Choroid plexus epithelial cell (primary cell): ENCODE measurements around the gene MYL4.

Experiments
- DNase-seq: peaks from one replicate; pipeline ENCODE4 v3.0.0-alpha.2; 2010; ENCODE audit warnings: low read depth
- H3K4me3 ChIP-seq: 2 replicates; pipeline ENCODE4 v1.5.1; 2011; ENCODE audit warnings: low read depth, mild to moderate bottlenecking, control low read depth, low read length, moderate library complexity
- CTCF ChIP-seq: conservative IDR thresholded peaks from 2 replicates; pipeline ENCODE4 v1.5.1; 2011; ENCODE audit warnings: low read depth, mild to moderate bottlenecking, control low read depth, inconsistent platforms, low read length, moderate library complexity

MYL4 gene

GRCh38 chr17:47188271-47188875, 20.8 kb upstream of the MYL4 start:
- H3K4me3 ChIP-seq: peak overlapping the region; percentile 83
- peak; percentile 66 for DNase-seq
- TF ChIP-seq CTCF: no peak

- DNase-seq: peak; percentile 99
- no peak for TF ChIP-seq CTCF
- H3K4me3 ChIP-seq: peak within 1 kb of the TSS; percentile 83
These were observed 20.0 kb upstream of the MYL4 start, which contains the start of gene CDC27 for GRCh38 chr17:47188876-47189731. Gene CDC27 (minus strand): TSS chr17:47189295. CDS start chr17:47189172, 123 bp downstream.

GRCh38 chr17:47189732-47190237, 19.4 kb upstream of the MYL4 start:
- no peak for DNase-seq
- no peak for TF ChIP-seq CTCF
- peak overlapping the region; percentile 47 for H3K4me3 ChIP-seq

GRCh38 chr17:47190243-47190642, 18.9 kb upstream of the MYL4 start:
- no peak for TF ChIP-seq CTCF
- DNase-seq: no peak
- H3K4me3 ChIP-seq: no peak overlapping the region

- DNase-seq: no peak
- TF ChIP-seq CTCF: no peak
- H3K4me3 ChIP-seq: no peak overlapping the region
These were observed 18.4 kb upstream of the MYL4 start for GRCh38 chr17:47190770-47191169.

GRCh38 chr17:47192554-47192953, 16.6 kb upstream of the MYL4 start:
- TF ChIP-seq CTCF: no peak
- H3K4me3 ChIP-seq: no peak overlapping the region
- DNase-seq: peak; percentile 10
